ENCODE measurements around the gene GOLGA6L26. TPM values are rescaled to one million over a fixed set of nuclear protein-coding genes. Genes with fewer than 3 reads are reported as not detected.
A peak's percentile ranks its signal among the peaks of the same experiment; 100 is the strongest.
"Not testable (repeated sequence)": the region's sequence is repeated elsewhere in the genome, so short reads cannot be mapped to it uniquely, and the experiment has no call there.

The GOLGA6L26 gene
- not detected in 2 replicates for total RNA-seq (2014; rRNA removed; shearing (Covaris generic))

GRCh38 chr15:23334096-23334495, at the start of gene GOLGA6L26:
GOLGA6L26 (minus strand) TSS chr15:23334196; CDS start chr15:23334135, 61 bp downstream.
- in situ Hi-C loops (cut with HindIII; ENCODE audit: low sequenced_read_pairs); DNase-seq (ENCODE audit: low spot score): not testable (repeated sequence)

GRCh38 chr15:23381192-23381591, 47.2 kb upstream of the GOLGA6L26 start:
- in situ Hi-C loops (cut with HindIII; ENCODE audit: low sequenced_read_pairs); DNase-seq (ENCODE audit: low spot score): not testable (repeated sequence)

- in situ Hi-C loops (cut with HindIII; ENCODE audit: low sequenced_read_pairs): not testable (repeated sequence)
Measured at GRCh38 chr15:23380700-23381099, 46.7 kb upstream of the GOLGA6L26 start.

GRCh38 chr15:23378946-23379345, 45.0 kb upstream of the GOLGA6L26 start:
- in situ Hi-C loops (cut with HindIII; ENCODE audit: low sequenced_read_pairs); DNase-seq (ENCODE audit: low spot score): not testable (repeated sequence)

More at GRCh38 chr15:23380700-23381099, 46.7 kb upstream of the GOLGA6L26 start:
- not testable (repeated sequence) for DNase-seq (ENCODE audit: low spot score)

GRCh38 chr15:23374226-23374625, 40.2 kb upstream of the GOLGA6L26 start:
- in situ Hi-C loops (cut with HindIII; ENCODE audit: low sequenced_read_pairs); DNase-seq (ENCODE audit: low spot score): not testable (repeated sequence)

- in situ Hi-C loops (cut with HindIII; ENCODE audit: low sequenced_read_pairs); DNase-seq (ENCODE audit: low spot score): not testable (repeated sequence)
Measured at GRCh38 chr15:23372891-23373600, 39.0 kb upstream of the GOLGA6L26 start.

GRCh38 chr15:23372284-23372683, 38.3 kb upstream of the GOLGA6L26 start:
- in situ Hi-C loops (cut with HindIII; ENCODE audit: low sequenced_read_pairs): no loop called here
- DNase-seq (ENCODE audit: low spot score): no peak

- DNase-seq (ENCODE audit: low spot score); in situ Hi-C loops (cut with HindIII; ENCODE audit: low sequenced_read_pairs): not testable (repeated sequence)
Measured at GRCh38 chr15:23371868-23372267, 37.9 kb upstream of the GOLGA6L26 start.

GRCh38 chr15:23371134-23371533, 37.1 kb upstream of the GOLGA6L26 start:
- in situ Hi-C loops (cut with HindIII; ENCODE audit: low sequenced_read_pairs): not testable (repeated sequence)

GRCh38 chr15:23370578-23370977, 36.6 kb upstream of the GOLGA6L26 start:
- in situ Hi-C loops (cut with HindIII; ENCODE audit: low sequenced_read_pairs): no loop called here
- no peak for DNase-seq (ENCODE audit: low spot score)

More at GRCh38 chr15:23371134-23371533, 37.1 kb upstream of the GOLGA6L26 start:
- DNase-seq (ENCODE audit: low spot score): not testable (repeated sequence)

- DNase-seq (ENCODE audit: low spot score); in situ Hi-C loops (cut with HindIII; ENCODE audit: low sequenced_read_pairs): not testable (repeated sequence)
Measured at GRCh38 chr15:23364261-23364660, 30.3 kb upstream of the GOLGA6L26 start.

- DNase-seq (ENCODE audit: low spot score); in situ Hi-C loops (cut with HindIII; ENCODE audit: low sequenced_read_pairs): not testable (repeated sequence)
Measured at GRCh38 chr15:23362622-23363021, 28.6 kb upstream of the GOLGA6L26 start.

GRCh38 chr15:23354448-23354847, 20.5 kb upstream of the GOLGA6L26 start, which contains the start of gene GOLGA8S:
GOLGA8S (plus strand) TSS chr15:23354748; CDS start chr15:23354810, 62 bp downstream.
- in situ Hi-C loops (cut with HindIII; ENCODE audit: low sequenced_read_pairs); DNase-seq (ENCODE audit: low spot score): not testable (repeated sequence)

GRCh38 chr15:23311233-23311632, 22.8 kb downstream of the GOLGA6L26 start:
- DNase-seq (ENCODE audit: low spot score); in situ Hi-C loops (cut with HindIII; ENCODE audit: low sequenced_read_pairs): not testable (repeated sequence)

- in situ Hi-C loops (cut with HindIII; ENCODE audit: low sequenced_read_pairs); DNase-seq (ENCODE audit: low spot score): not testable (repeated sequence)
Measured at GRCh38 chr15:23305921-23306320, 28.1 kb downstream of the GOLGA6L26 start.

GRCh38 chr15:23304805-23305204, 29.2 kb downstream of the GOLGA6L26 start:
- in situ Hi-C loops (cut with HindIII; ENCODE audit: low sequenced_read_pairs); DNase-seq (ENCODE audit: low spot score): not testable (repeated sequence)

- DNase-seq (ENCODE audit: low spot score); in situ Hi-C loops (cut with HindIII; ENCODE audit: low sequenced_read_pairs): not testable (repeated sequence)
Measured at GRCh38 chr15:23304267-23304666, 29.7 kb downstream of the GOLGA6L26 start.

GRCh38 chr15:23303654-23304053, 30.3 kb downstream of the GOLGA6L26 start:
- DNase-seq (ENCODE audit: low spot score): peak; percentile 10
- in situ Hi-C loops (cut with HindIII; ENCODE audit: low sequenced_read_pairs): not testable (repeated sequence)

- DNase-seq (ENCODE audit: low spot score); in situ Hi-C loops (cut with HindIII; ENCODE audit: low sequenced_read_pairs): not testable (repeated sequence)
Measured at GRCh38 chr15:23303246-23303645, 30.8 kb downstream of the GOLGA6L26 start.
